GM18868 (cell line): ENCODE results near the gene LNPK.
"Not testable (repeated sequence)": the region's sequence is repeated elsewhere in the genome, so short reads cannot be mapped to it uniquely, and the experiment has no call there.

Source experiments
- ATAC-seq: cut with Tn5 transposase; IDR thresholded peaks from one replicate; pipeline ENCODE4 v1.9.1; 2021; ENCODE audit warnings: mild to moderate bottlenecking, moderate library complexity; ENCODE audit not compliant: unreplicated experiment

Gene LNPK

GRCh38 chr2:176001916-176002687, at the start of gene LNPK:
TSS of gene LNPK (minus strand) at chr2:176002267. CDS start at chr2:175995584, 6,683 bp downstream.
- peak; percentile 94 for ATAC-seq

DNA sequence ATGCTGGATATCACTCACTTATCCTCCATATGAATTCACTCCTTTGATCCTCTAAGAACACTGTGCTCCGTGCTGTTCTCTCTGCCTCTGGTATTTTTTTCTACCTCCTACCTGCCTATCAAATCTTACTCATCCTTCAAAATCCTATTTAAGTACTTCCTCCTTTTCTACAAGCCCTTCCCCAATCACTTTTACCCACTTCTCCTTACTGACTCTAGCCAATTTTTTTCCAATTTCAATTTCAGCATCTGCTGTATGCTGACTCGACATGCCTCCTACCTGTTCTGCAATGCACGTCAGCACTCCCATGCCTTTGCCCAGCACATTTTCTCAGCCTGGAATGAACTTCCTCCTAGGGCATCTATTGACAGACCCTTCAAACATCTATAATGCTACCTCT, 37.3 kb upstream of the LNPK start:
- ATAC-seq: no peak

DNA sequence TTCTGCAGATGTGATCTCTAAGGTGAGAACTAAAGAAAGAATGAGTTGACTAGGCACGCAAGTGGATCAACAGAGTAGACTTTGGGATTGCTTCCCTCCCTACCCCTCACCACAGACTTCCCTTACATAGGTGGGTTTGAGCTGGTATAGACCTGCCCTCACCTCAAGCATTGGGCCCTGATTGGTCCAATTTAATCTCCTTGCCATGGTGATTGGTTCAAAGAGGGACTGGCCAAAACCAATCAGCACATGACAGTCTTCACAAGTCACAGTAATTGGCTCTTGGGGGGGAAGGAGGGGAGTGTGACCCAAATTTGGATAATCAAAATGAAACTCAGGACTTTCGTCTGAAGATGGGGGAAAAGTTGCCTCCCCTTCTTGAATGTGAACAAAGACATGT, 36.6 kb upstream of the LNPK start:
- no peak for ATAC-seq

DNA sequence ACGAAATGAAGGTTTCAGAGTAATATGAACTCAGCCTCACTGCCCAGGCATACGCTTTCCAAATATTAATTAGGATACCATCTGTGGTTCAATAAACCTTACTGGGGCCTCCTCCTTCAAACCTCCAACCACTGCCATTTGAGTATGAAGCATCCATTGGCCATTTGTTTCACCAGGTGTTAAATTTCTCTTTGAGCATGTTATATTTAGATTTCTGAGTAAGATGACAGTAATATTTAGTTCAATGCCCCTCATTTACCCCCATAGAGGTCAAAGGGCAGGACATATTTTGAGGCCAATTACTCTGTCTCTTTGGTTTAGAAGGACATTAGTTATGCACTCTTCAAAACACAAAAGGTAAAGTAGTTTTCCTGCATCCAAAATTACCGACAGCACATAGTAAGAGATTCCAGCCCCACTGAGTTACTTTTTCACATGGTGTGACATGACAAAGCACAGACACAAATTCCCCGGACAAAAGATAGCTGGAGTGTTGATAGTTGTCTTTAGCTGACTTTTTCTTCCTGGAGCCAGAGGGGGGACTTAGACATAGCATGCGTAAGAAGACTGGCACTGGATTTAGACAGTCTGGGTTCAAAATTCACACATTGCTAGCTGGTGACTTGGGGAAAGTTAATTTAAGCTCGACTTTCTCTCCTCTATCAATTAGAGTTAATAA, 33.1 kb upstream of the LNPK start:
- no peak for ATAC-seq

GRCh38 chr2:176027806-176028205, 25.7 kb upstream of the LNPK start:
- no peak for ATAC-seq

- ATAC-seq: no peak
These were observed 23.9 kb upstream of the LNPK start for GRCh38 chr2:176025932-176026331.

DNA sequence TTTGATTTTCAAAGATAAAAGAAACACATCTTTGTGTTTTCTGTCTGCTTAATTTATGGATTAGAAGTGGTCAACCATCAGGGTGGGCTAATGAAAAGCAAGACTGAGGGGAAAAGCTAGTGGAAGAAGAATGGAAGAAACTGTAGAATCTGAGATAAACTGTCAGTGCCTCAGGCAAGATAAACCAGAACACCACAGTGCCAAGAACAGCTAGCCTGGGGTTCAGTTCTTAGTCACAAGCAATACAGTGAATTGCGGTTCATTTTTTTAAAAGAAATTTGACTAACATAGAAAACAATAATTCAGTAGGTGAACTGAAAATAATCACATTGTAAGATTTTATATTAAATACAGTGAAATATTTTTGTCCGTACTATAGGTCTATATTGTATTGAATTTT, 22.0 kb upstream of the LNPK start:
- ATAC-seq: no peak

DNA sequence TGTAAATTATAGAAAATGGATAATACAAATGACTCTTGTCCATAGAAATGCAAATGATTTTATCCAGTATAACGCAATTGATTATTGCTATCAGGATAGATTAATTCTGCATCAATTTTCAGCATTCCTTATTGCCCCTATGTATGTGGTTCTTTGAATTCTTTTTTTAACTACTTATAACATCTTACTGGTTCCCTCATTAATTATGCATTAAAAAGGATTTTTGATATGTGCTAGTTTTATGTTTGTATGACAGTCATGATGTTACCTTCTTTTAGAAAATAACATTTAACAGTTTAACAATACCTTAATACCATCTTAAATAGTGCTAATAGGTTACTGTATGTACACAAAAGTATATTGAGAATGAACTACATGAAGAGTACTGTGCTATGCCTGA, 20.0 kb upstream of the LNPK start:
- no peak for ATAC-seq

GRCh38 chr2:176020400-176020799, 18.3 kb upstream of the LNPK start:
- ATAC-seq: no peak

DNA sequence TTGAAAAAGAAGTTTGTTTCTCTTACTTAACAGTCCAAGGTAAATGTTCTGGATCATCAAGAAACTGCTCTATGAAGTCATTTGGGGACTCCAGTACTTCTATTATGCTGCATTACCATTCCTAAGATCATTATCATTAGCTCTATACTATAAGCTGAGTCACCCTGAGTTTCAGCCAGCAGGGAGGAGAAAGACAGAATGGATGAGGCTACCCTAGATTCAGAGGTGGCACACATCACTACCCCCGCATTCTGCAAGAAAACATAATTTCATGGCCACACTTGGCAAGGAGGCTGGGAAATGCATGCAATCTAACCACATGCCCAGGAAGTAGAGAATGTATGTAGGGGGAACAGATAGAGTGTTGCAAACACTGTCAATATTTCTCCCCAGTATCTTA, 16.6 kb upstream of the LNPK start:
- no peak for ATAC-seq

DNA sequence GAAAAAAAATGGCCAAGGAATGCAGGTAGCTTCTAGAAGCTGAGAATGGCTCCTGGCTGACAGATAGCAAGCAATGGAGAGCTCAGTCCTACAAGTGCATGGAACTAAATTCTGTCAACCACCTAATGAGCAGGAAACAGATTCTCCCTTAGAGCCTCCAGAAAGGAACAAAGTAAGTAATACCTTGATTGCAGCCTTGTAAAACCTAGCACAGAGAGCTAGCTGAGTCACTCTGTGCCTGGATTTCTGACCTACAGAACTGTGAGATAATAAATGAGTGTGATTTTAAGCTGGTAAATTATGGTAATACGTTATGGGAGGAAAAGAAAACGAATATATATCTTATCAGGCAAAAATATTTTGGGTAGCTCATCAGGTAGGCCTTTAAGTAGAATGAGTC, 7.4 kb upstream of the LNPK start:
- no peak for ATAC-seq

DNA sequence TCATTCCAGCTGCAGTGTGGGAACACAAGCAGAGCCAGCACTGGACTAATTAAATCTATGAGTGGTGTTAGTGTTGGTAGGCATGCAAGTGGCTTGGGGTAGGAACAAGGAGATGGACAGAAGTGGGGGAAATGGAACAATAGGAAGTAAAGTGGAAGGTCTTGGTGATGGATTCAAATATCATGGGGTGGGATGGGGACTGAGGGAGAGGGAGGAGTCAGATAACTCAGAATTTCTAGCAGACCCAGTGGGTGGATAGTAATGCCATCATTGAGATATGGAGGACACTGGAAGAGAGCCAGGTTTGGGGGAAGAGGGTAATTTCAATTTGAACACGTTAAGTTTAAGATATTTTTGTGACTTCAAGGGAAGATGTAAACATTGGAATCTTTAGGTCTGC, 2.9 kb upstream of the LNPK start:
- ATAC-seq: no peak

DNA sequence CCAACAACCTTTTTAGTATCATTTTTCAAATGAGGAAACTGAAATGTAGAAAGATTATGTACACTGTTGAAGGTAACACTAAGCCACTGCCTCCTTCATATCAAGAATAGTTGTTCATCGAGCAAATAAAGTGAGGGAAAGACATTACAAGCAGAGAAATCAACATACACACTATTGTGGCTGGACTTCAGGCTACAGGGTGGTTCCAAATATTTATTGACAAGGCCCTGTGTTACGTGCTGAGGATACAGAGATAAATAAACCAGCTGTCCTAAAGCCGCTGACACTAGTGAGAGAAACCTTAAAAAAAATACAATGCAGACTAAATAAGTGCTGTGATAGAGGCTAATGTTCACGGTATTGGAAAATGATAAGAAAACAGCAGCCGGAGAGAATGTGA, 1.9 kb upstream of the LNPK start:
- no peak for ATAC-seq

DNA sequence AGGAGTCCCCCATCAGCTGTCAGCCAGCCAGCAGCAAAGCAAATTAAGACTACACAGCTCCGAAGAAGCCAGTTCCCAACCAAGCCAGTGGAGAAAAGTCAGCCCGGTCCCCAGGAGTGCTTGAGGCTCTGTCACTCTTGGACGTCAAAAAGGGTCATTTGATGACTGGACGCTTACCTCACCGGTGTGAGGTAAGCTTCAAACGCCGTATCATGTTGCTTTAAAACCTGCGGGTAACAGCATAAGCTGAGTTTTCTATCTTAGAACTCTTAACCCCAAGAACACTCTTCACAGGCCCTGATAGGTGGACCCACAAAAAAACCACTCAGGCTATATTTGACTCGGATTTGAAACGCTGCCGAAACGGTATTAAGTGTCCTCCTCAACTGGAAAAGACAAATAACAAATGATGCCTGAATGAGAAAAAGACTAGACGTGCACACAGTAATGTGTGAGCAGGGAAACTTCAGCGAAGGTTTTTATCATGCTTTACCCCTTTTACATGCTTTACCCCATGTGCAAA, 682 bp upstream of the LNPK start:
- ATAC-seq: peak; percentile 0

DNA sequence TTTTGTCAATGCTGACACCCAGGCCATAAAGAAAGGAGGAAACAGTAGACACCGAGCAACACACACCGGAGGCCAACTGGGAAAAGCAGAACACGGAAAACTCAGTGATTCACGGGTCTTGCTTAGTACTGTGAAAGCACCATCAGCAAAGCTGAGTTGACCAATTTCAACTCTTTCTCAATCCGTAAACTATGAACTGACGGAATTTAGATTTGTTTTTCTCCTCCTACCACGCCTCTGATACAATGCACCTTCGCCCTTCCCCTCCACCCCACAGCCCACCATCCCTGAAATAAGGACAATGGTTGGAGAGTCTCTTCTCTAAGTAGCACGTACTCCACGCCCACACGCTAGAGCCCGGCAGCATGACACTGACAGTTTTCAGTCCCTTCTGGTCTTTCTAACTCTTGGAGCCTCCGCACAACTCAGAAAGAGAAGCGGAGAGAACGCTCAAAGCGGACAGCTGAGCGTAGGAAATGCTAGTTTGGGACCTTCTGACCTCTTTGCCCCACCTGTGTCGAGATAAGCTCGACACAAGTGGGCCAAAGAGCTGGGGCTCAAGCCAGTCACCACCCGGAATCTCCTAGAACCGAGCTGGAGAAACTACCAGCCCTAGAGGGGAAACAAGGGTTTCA, 669 bp downstream of the LNPK start:
- peak; percentile 61 for ATAC-seq

- ATAC-seq: no peak
These were observed 2.7 kb downstream of the LNPK start for GRCh38 chr2:175999283-175999819.

- no peak for ATAC-seq
These were observed 12.0 kb downstream of the LNPK start for GRCh38 chr2:175990099-175990498.

- ATAC-seq: not testable (repeated sequence)
These were observed 14.9 kb downstream of the LNPK start for GRCh38 chr2:175987126-175987525.

DNA sequence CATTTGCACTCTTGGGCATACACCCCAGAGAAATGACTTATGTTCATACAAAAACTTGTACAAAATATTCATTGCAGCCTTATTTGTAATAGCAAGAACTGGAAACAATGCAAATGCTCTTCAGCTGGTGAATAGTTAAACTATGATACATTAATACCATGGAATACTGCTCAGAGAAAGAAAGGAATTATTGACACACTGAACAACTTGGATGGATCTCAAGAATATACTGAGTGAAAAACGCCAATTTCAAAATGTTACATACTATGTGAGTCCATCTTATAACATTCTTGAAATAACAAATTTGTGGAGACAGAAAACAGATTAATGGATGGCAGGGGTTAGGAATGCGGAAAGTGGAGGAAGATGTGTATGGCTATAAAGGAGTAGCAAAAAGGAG, 17.2 kb downstream of the LNPK start:
- ATAC-seq: no peak

DNA sequence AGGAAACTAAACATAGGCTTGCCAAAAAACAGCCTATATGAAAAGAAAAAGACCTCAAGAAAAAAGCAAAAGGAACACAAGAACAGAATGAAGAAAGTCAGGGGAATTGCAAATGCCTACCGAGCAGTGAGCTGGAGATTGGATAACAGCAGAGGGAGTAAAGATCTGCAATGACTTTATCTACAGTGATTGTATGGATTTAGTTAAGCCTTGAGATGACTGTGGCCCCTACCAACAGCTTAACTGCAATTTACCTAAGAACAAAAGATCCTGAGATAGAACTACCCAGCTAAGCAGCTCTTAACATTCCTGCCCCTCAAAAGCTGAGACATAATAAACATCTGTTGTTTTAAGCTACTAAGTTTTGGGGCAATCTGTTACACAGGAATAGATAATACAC, 20.5 kb downstream of the LNPK start:
- ATAC-seq: no peak

DNA sequence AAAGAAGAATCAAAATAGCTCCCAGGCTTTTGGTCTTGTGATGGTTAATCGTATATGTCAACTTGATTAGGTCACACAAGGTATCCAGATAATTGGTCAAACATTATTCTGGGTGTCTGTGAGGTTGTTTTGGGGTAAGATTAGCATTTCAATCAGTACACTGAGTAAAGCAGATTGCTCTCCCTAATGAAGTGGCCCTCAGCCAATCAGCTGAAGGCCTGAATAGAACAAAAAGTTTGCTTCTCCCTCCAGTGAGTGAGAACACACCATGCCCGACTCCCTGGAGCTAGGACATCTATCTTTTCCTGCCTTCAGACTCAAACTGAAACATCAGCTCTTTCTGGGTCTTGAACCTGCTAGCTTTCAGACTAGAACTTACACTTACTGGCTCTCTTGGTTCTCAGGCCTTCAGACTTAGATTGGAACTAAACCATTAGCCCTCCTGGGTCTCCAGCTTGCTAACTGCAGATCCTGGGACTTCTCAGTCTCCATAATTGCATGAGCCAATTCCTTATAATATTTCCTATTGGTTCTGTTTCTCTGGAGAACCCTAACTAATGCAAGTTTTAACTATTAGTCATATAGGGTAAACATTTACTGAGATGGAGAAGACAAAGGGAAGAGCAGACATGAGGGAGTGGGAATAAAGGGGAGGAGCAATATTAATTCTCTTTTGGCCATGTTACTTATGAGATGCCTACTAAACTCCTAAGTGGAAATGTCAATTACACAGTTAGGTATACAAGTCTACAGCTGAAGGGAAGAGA, 25.5 kb downstream of the LNPK start:
- ATAC-seq: no peak
